ENCODE measurements around the gene NPB. TPM values are rescaled to one million over a fixed set of nuclear protein-coding genes. Genes with fewer than 3 reads are reported as not detected.

Gene NPB
- total and polyA plus RNA-seq, 4 donors, result 0.58 to 2.4 (median 1.0) TPM; not detected in 1

- Histone ChIP-seq H3K36me3 (ENCODE audit: control insufficient read depth in 1 of 2, insufficient read depth in 2 of 2, low read length in 1 of 2) (no peaks in the 10 kb centered on the region), H3K9me3 (ENCODE audit: control insufficient read depth, low read length) (no peaks in the 10 kb centered on the region), H3K27ac (ENCODE audit: low read depth in 1 of 2, low read length in 2 of 2) (no peak overlapping the region), H3K4me3 (ENCODE audit: low read length in 2 of 2) (no peak overlapping the region), H3K4me1 (ENCODE audit: control insufficient read depth in 1 of 2, insufficient read depth in 2 of 2, low read length in 2 of 2) (no peaks in the 10 kb centered on the region), H3K27me3 (ENCODE audit: control insufficient read depth in 1 of 2, insufficient read depth in 2 of 2, low read length in 1 of 2) (no peaks in the 10 kb centered on the region)
- 53 to 54% methylated on average over 13 of the region's 13 CpGs for WGBS, 2 donors
- intact Hi-C loops (cut with DNase I), result loop anchor here (10.0 kb wide), 1 partner anchor 203 kb away; no protein-coding TSS in a partner anchor
- DNase-seq, result no peak
- no peak for ATAC-seq (ENCODE audit: low FRiP score)
These were observed 50.0 kb downstream of the NPB start for GRCh38 chr17:81951785-81952684.

Other genes starting within 250 kb of the NPB start
- under 1 TPM in 1 of 2 donors, not detected in 1; 0.58 TPM for gene PDE6G, start 245.7 kb upstream of the NPB start, total RNA-seq
- under 1 TPM in 1 of 2 donors, not detected in 1; 0.43 TPM for gene PDE6G, start 245.7 kb upstream of the NPB start, polyA plus RNA-seq
- gene OXLD1, start 235.6 kb upstream of the NPB start, total RNA-seq, result 10 to 100 TPM; 14.0 to 20.0 TPM
- gene OXLD1, start 235.6 kb upstream of the NPB start, polyA plus RNA-seq, result 10 to 100 TPM; 24.8 to 59.3 TPM
- 10 to 100 TPM; 13.0 to 13.4 TPM for gene CCDC137, start 235.5 kb upstream of the NPB start, total RNA-seq
- gene CCDC137, start 235.5 kb upstream of the NPB start, polyA plus RNA-seq, result 10 to 100 TPM in 1 of 2 donors, 1 to 10 TPM in 1; 7.9 to 13.7 TPM
- 10 to 100 TPM; 20.5 to 29.7 TPM for gene ARL16, start 218.4 kb upstream of the NPB start, total RNA-seq
- 10 to 100 TPM; 38.4 to 87.4 TPM for gene ARL16, start 218.4 kb upstream of the NPB start, polyA plus RNA-seq
- 10 to 100 TPM; 88.1 to 88.7 TPM for gene HGS, start 218.2 kb upstream of the NPB start, total RNA-seq
- gene HGS, start 218.2 kb upstream of the NPB start, polyA plus RNA-seq, result 100 to 1,000 TPM in 1 of 2 donors, 10 to 100 TPM in 1; 49.1 to 277 TPM
- 10 to 100 TPM; 21.1 to 27.1 TPM for gene MRPL12, start 198.9 kb upstream of the NPB start, total RNA-seq
- 10 to 100 TPM; 40.1 to 57.7 TPM for gene MRPL12, start 198.9 kb upstream of the NPB start, polyA plus RNA-seq
- gene SLC25A10, start 190.0 kb upstream of the NPB start, total RNA-seq, result 1 to 10 TPM; 2.1 to 3.0 TPM
- gene SLC25A10, start 190.0 kb upstream of the NPB start, polyA plus RNA-seq, result 1 to 10 TPM; 2.9 to 6.4 TPM
- under 1 TPM; 0.39 to 0.63 TPM for gene GCGR, start 98.1 kb upstream of the NPB start, total RNA-seq
- gene GCGR, start 98.1 kb upstream of the NPB start, polyA plus RNA-seq, result not detected
- 100 to 1,000 TPM in 1 of 2 donors, 10 to 100 TPM in 1; 93.5 to 105 TPM for gene MCRIP1, start 68.9 kb upstream of the NPB start, total RNA-seq
- 100 to 1,000 TPM; 158 to 310 TPM for gene MCRIP1, start 68.9 kb upstream of the NPB start, polyA plus RNA-seq
- not detected for gene PPP1R27, start 67.2 kb upstream of the NPB start, total RNA-seq
- gene PPP1R27, start 67.2 kb upstream of the NPB start, polyA plus RNA-seq, result under 1 TPM in 1 of 2 donors, not detected in 1; 0.41 TPM
- 100 to 1,000 TPM; 407 to 436 TPM for gene P4HB, start 41.7 kb upstream of the NPB start, total RNA-seq
- gene P4HB, start 41.7 kb upstream of the NPB start, polyA plus RNA-seq, result 100 to 1,000 TPM; 275 to 537 TPM
- 100 to 1,000 TPM; 303 to 422 TPM for gene ARHGDIA, start 30.9 kb upstream of the NPB start, total RNA-seq
- gene ARHGDIA, start 30.9 kb upstream of the NPB start, polyA plus RNA-seq, result 100 to 1,000 TPM; 163 to 310 TPM
- gene ALYREF, start 10.7 kb upstream of the NPB start, total RNA-seq, result 10 to 100 TPM; 38.6 to 43.3 TPM
- gene ALYREF, start 10.7 kb upstream of the NPB start, polyA plus RNA-seq, result 10 to 100 TPM; 29.7 to 36.1 TPM
- 10 to 100 TPM; 65.6 to 80.1 TPM for gene ANAPC11, start 10.5 kb upstream of the NPB start, total RNA-seq
- gene ANAPC11, start 10.5 kb upstream of the NPB start, polyA plus RNA-seq, result 100 to 1,000 TPM; 190 to 195 TPM
- gene PCYT2, start 9.2 kb downstream of the NPB start, total RNA-seq, result 10 to 100 TPM; 14.6 to 20.8 TPM
- gene PCYT2, start 9.2 kb downstream of the NPB start, polyA plus RNA-seq, result 10 to 100 TPM; 30.1 to 33.2 TPM
- gene SIRT7, start 15.9 kb downstream of the NPB start, total RNA-seq, result 10 to 100 TPM; 18.6 to 21.6 TPM
- 10 to 100 TPM in 1 of 2 donors, 1 to 10 TPM in 1; 8.5 to 43.1 TPM for gene SIRT7, start 15.9 kb downstream of the NPB start, polyA plus RNA-seq
- gene MAFG, start 25.5 kb downstream of the NPB start, total RNA-seq, result 10 to 100 TPM; 29.4 to 38.6 TPM
- 10 to 100 TPM in 1 of 2 donors, 1 to 10 TPM in 1; 9.9 to 16.0 TPM for gene MAFG, start 25.5 kb downstream of the NPB start, polyA plus RNA-seq
- gene PYCR1, start 35.1 kb downstream of the NPB start, total RNA-seq, result 10 to 100 TPM in 1 of 2 donors, 1 to 10 TPM in 1; 9.4 to 23.4 TPM
- 1 to 10 TPM; 4.3 to 6.4 TPM for gene PYCR1, start 35.1 kb downstream of the NPB start, polyA plus RNA-seq
- not detected for gene MYADML2, start 45.0 kb downstream of the NPB start, total RNA-seq
- not detected for gene MYADML2, start 45.0 kb downstream of the NPB start, polyA plus RNA-seq
- under 1 TPM in 1 of 2 donors, not detected in 1; 0.60 TPM for gene NOTUM, start 58.9 kb downstream of the NPB start, total RNA-seq
- gene NOTUM, start 58.9 kb downstream of the NPB start, polyA plus RNA-seq, result 1 to 10 TPM in 1 of 2 donors, not detected in 1; 1.0 TPM
- gene ASPSCR1, start 75.4 kb downstream of the NPB start, total RNA-seq, result 10 to 100 TPM; 30.3 to 30.5 TPM
- gene ASPSCR1, start 75.4 kb downstream of the NPB start, polyA plus RNA-seq, result 100 to 1,000 TPM in 1 of 2 donors, 10 to 100 TPM in 1; 15.0 to 108 TPM
- 10 to 100 TPM; 31.0 to 33.2 TPM for gene CENPX, start 120.6 kb downstream of the NPB start, total RNA-seq
- 100 to 1,000 TPM; 109 TPM for gene CENPX, start 120.6 kb downstream of the NPB start, polyA plus RNA-seq
- 1 to 10 TPM; 4.3 to 10.0 TPM for gene LRRC45, start 121.1 kb downstream of the NPB start, total RNA-seq
- gene LRRC45, start 121.1 kb downstream of the NPB start, polyA plus RNA-seq, result 10 to 100 TPM in 1 of 2 donors, 1 to 10 TPM in 1; 3.1 to 20.1 TPM
- under 1 TPM in 1 of 2 donors, not detected in 1; 0.57 TPM for gene RAC3, start 129.4 kb downstream of the NPB start, total RNA-seq
- 1 to 10 TPM in 1 of 2 donors, under 1 TPM in 1; 0.63 to 2.8 TPM for gene RAC3, start 129.4 kb downstream of the NPB start, polyA plus RNA-seq
- 10 to 100 TPM; 34.9 to 62.2 TPM for gene DCXR, start 135.5 kb downstream of the NPB start, total RNA-seq
- gene DCXR, start 135.5 kb downstream of the NPB start, polyA plus RNA-seq, result 10 to 100 TPM; 80.1 to 81.0 TPM
- gene RFNG, start 149.6 kb downstream of the NPB start, total RNA-seq, result 10 to 100 TPM; 28.2 to 34.0 TPM
- gene RFNG, start 149.6 kb downstream of the NPB start, polyA plus RNA-seq, result 10 to 100 TPM; 28.3 to 73.0 TPM
- gene GPS1, start 149.7 kb downstream of the NPB start, total RNA-seq, result 10 to 100 TPM; 46.9 to 60.7 TPM
- gene GPS1, start 149.7 kb downstream of the NPB start, polyA plus RNA-seq, result 100 to 1,000 TPM in 1 of 2 donors, 10 to 100 TPM in 1; 47.6 to 171 TPM
- 10 to 100 TPM; 47.0 to 61.1 TPM for gene DUS1L, start 163.6 kb downstream of the NPB start, total RNA-seq
- gene DUS1L, start 163.6 kb downstream of the NPB start, polyA plus RNA-seq, result 100 to 1,000 TPM in 1 of 2 donors, 10 to 100 TPM in 1; 43.7 to 143 TPM
- 10 to 100 TPM; 42.2 to 64.0 TPM for gene FASN, start 196.0 kb downstream of the NPB start, total RNA-seq
- 10 to 100 TPM in 1 of 2 donors, 1 to 10 TPM in 1; 4.3 to 10.4 TPM for gene FASN, start 196.0 kb downstream of the NPB start, polyA plus RNA-seq

Measured in aorta (tissue), 5 donors.